Erythroblast (primary cell): ENCODE results near the gene ZC3H7A.

Experiments
- GATA1 ChIP-seq: IDR thresholded peaks from 2 replicates; pipeline ENCODE4 v1.6.1; 2011; ENCODE audit warnings: low read depth, mild to moderate bottlenecking, control low read depth, low read length, moderate library complexity
- POLR2A ChIP-seq: IDR thresholded peaks from 2 replicates; pipeline ENCODE4 v1.6.1; 2011; ENCODE audit warnings: mild to moderate bottlenecking, low read length

DNA sequence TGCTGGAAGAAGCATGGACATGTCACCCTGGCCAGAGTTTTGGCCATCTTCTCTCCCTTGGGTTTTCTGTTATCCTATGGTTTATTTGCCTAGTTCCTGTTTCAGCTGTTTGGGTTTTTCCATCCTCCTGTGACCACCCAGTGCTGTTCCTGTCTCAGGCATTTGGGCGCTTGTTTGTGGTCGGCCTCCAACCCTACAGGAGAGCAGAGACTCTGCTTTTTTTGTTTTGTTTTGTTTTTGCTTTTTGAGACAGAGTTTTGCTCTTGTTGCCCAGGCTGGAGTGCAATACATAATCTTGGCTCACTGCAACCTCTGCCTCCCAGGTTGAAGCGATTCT, 3.3 kb upstream of the ZC3H7A start:
- no peak for TF ChIP-seq POLR2A
- TF ChIP-seq GATA1, result no peak
